ENCODE data around the gene GPR173. TPM values are rescaled to one million over a fixed set of nuclear protein-coding genes. Genes with fewer than 3 reads are reported as not detected.
A peak's percentile ranks its signal among the peaks of the same experiment; 100 is the strongest.

Gene GPR173, protein sequence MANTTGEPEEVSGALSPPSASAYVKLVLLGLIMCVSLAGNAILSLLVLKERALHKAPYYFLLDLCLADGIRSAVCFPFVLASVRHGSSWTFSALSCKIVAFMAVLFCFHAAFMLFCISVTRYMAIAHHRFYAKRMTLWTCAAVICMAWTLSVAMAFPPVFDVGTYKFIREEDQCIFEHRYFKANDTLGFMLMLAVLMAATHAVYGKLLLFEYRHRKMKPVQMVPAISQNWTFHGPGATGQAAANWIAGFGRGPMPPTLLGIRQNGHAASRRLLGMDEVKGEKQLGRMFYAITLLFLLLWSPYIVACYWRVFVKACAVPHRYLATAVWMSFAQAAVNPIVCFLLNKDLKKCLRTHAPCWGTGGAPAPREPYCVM
- total RNA-seq = 0.50 TPM
- long read RNA-seq = 0 reads

DNA sequence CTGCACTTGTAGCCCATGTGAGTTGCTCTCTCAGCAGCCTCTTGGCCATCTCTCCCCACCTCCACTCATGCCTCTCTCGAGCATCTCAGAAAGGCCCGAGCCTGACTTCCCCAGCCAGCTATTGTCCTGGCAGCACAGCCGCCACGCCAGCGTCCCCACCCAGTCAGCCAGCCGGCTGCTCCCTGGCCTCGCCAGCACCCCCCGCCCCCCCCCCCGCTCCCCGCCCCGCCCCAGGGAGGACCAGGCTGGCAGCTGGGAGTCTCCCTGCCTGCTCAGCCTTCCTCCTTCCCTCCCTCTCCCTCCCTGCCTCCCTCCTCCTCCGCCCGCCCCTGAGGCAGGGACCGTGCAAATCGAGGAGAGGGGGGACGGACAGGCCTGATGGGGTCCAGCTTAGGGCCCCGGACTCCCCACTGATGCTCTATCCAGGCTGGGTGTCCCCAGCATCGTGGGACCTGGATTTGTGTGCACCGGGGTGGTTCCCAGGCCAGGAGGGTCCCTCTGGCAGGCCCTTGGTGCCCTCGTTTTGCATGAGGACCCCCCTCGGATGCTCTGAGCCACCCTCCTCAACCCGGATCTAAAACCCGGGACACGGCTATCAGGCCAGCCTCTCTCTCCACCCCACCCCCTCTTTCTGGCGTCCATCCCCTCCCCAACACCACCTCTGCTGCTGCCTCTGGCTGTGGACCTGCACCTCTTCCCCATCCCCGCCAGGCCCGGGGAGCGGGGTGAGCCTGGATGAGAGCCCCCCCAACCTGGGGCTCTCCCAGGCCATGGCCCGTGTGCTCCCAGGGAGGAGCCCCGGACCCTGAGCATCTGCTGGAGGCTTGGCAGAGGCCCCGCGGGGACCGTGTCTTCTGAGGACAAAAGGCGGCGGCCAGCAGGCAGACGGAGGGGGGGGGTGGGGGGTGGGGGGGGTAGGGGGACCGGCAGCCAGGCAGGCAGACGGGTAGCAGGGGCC, at the start of gene GPR173:
Gene GPR173, plus strand, starts transcription at position 621 of the 958 bp plus-strand sequence. CDS start 27,833 bp downstream, outside the sequence.
- DNase-seq (peak; percentile 64), ATAC-seq (peak; percentile 97)
- intact Hi-C loops (cut with micrococcal nuclease) = no loop called here

DNA sequence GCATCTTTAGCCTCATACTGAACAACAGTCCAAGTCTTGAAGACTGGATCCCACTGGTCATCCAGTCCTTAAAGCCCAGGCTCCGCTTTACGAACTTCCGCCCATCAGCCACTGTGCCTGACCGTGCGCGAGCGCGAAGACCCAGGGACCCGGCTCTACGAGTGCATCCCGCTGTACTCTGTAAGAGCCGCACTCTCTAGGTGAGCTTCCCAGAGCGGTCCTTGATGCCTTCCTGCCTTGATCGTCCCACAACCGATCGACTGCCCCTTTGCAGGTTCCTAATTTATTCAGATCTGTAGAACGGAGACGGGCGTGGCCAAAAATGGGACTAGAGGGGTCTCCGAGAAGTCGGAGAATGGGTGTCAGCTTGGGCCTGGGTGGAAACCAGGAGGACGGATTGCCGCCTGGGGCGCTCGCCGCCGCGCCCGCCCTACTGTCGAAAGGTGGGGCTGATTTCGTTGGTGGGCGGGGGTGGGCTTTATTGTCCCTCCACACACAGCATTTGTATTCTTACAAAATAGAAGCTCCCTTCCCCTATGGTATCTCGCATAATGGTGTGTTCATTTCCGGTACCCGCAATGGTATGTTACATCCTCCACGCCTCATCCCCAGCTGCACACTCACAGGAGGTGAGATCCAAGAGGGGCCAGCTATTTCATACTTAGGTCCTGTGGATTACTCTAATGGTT, 48.0 kb upstream of the GPR173 start:
- DNase-seq = no peak
- intact Hi-C loops (cut with micrococcal nuclease) = no loop called here
- no peak for ATAC-seq

GRCh38 chrX:53001958-53002357, 46.6 kb upstream of the GPR173 start:
- intact Hi-C loops (cut with micrococcal nuclease) = no loop called here
- ATAC-seq (no peak), DNase-seq (no peak)

- ATAC-seq (no peak), DNase-seq (no peak)
- intact Hi-C loops (cut with micrococcal nuclease) = no loop called here
Observed at GRCh38 chrX:53003111-53003510, 45.5 kb upstream of the GPR173 start.

DNA sequence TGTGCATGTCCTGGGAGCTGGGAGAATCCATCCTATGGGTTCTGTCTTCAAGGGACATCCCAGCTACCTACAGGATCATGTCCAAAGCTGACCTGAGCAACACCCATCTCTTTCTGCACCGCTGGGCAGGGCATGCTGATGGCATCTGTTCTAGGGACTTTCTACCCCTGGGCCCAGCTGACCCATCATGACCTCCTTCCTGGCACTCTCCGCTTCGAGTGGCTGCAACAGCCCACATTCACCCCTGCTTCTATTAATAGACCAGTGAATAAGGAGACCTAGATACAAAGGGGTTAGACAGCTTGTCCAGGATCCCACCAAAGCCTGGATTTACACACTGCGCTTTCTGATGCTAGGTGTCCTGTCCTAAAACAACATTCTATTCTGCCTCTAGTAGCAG, 44.6 kb upstream of the GPR173 start:
- intact Hi-C loops (cut with micrococcal nuclease) = no loop called here
- ATAC-seq (peak; percentile 75), DNase-seq (no peak)

- intact Hi-C loops (cut with micrococcal nuclease) = no loop called here
- no peak for DNase-seq
- ATAC-seq = no peak
Observed at GRCh38 chrX:53004811-53005210, 43.8 kb upstream of the GPR173 start.

DNA sequence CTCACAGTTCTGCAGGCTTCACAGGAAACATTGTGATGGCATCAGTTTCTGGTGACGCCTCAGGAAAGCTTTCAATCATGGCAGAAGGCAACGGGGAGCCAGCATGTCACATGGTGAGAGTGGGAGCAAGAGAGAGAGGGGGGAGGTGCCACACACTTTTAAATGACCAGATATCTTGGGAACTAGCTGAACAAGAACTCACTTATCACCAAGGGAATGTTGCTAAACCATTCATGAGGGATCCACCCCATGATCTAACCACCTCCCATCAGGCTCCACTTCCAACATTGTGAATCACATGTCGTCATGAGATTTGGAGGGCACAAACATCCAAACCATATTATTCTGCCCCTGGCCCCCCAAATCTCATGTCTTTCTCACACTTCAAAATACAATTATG, 43.3 kb upstream of the GPR173 start:
- intact Hi-C loops (cut with micrococcal nuclease) = no loop called here
- DNase-seq (no peak), ATAC-seq (no peak)

- ATAC-seq (no peak), DNase-seq (no peak)
- intact Hi-C loops (cut with micrococcal nuclease) = no loop called here
Observed at GRCh38 chrX:53009032-53009431, 39.6 kb upstream of the GPR173 start.

- ATAC-seq = no peak
- no peak for DNase-seq
- intact Hi-C loops (cut with micrococcal nuclease) = no loop called here
Observed at GRCh38 chrX:53013291-53013690, 35.3 kb upstream of the GPR173 start.

DNA sequence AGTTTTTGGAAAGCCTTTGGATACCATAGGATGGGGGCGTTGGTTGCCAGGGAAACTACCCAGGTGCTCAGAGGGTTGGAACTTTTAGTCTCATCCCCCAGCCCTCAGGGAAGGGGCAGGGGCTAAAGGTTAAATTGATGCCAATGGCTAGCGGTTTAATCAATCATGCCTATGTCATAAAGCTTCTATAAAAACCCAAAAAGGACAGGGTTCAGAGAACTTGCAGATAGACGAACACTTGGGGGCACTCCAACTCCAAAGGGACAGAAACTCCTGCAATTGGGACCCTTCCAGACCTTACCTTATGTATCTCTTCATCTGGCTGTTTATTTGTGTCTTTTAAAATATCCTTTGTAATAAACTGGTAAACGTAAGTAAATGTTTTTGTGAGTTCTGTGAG, 30.0 kb upstream of the GPR173 start:
- no peak for ATAC-seq
- intact Hi-C loops (cut with micrococcal nuclease) = no loop called here

DNA sequence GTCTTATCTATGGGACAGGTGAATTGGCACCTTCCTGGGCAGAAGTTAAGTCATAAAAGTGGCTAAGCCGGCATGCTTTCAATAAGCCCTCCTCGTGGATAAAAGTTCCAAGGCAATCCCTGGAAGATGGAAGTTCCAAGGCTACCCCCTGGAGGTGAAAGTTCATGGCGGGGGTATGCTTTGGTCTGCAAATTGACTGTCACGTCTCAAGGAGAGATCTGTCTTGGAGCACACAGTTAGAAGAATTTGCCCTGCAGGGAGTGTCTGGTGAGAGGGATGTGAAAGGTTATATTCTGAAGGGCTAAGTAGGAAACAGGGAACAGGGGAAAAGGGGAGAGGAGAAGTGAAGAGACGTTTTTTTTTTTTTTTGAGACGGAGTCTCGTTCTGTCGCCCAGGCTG, 26.2 kb upstream of the GPR173 start:
- intact Hi-C loops (cut with micrococcal nuclease) = no loop called here
- DNase-seq = no peak
- ATAC-seq = no peak

More for the DNA sequence above, 30.0 kb upstream of the GPR173 start:
- no peak for DNase-seq

DNA sequence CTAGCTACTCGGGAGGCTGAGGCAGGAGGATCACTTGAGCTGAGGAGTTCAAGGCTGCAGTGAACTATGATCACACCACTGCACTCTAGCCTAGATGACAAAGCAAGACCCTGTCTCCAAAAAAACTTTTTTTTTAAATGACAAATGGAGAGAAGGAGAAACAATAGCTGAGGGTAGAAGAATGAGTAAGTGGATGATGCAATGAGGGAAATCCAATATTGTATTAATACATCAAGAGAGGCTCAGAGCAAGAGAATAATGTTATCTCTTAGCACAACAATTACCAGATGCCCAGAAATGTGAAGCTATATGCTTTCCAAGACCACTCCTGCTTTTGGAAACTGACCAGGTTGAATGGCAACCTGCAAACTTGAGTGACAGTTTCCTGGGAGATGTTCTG, 19.9 kb upstream of the GPR173 start:
- no peak for ATAC-seq
- intact Hi-C loops (cut with micrococcal nuclease) = no loop called here
- no peak for DNase-seq

DNA sequence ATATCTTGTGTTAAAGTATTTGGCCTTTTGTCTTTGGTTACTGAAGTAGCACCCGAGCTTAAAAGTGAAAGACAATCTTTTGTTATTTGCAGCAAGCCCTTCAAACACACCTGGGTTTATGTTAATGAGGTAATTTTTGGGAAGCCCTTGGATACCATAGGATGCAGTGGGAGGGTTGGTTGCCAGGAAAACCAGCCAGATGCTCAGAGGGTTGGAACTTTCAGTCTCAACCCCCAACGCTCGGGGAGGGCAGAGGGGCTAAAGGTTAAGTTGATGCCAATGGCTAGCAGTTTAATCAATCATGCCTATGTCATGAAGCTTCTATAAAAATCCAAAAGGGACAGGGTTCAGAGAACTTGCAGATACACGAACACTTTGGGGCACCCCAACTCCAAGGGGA, 17.2 kb upstream of the GPR173 start:
- DNase-seq (no peak), ATAC-seq (no peak)
- intact Hi-C loops (cut with micrococcal nuclease) = no loop called here

- intact Hi-C loops (cut with micrococcal nuclease) = no loop called here
- DNase-seq = no peak
- no peak for ATAC-seq
Observed at GRCh38 chrX:53036149-53036548, 12.4 kb upstream of the GPR173 start.

- no peak for ATAC-seq
- intact Hi-C loops (cut with micrococcal nuclease) = no loop called here
Observed at GRCh38 chrX:53039236-53039635, 9.4 kb upstream of the GPR173 start.

DNA sequence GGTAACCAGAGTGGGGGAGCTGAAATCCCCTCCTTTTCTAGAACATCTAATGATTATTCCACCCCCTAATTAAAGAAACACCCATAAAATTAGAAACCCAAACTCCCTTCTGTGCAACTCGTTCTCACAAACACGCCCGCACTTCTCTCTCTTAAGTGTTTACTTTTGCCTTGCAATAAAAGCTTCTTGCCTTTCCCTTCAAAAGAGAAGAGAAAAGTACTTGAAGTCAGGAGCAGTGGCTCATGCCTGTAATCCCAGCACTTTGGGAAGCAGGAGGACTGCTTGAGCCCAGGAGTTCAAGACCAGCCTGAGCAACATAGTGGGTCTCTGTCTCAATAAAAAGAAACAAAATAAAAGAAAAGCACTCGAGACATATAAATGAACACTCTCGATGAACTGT, 3.6 kb upstream of the GPR173 start:
- ATAC-seq (no peak), DNase-seq (no peak)
- intact Hi-C loops (cut with micrococcal nuclease) = no loop called here

More at GRCh38 chrX:53039236-53039635, 9.4 kb upstream of the GPR173 start:
- no peak for DNase-seq

DNA sequence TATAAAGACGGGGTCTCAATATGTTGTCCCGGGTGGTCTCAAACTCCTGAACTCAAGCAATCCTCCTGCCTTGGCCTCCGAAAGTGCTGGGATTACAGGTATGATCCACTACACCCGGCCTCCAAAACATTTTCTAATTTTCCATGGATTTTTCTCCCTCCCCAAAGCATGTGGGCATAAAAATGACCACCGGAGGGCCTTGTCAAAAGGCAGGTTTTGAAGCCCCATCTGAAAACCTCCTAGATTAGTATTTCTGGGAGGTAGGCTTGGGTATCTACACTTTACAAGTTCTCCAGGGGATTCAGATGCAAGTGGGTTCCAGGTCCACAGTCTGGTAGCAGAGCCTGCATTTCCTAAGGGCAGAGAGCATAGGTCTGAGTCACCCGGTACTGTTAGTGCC, 1.4 kb upstream of the GPR173 start:
- DNase-seq = no peak
- no peak for ATAC-seq
- intact Hi-C loops (cut with micrococcal nuclease) = no loop called here

DNA sequence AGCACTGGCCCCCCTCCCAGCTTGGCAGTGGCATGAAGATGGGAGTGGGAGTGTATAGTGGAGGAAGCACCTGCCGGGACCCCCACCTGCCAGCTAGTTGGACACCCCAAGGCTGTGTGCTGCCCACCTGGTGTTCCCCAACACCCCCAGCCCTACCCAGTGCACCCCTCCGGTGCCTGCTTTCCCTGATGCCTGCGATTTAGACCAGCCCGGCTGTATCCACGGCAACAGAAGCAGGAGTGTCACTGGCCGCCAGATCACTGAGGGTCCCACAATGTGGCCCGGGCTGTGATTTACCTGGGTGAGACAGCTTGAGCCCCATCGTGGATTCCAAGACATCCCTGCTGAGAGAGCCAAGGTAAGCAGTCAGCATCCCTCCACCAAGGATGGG, 533 bp downstream of the GPR173 start:
- ATAC-seq = no peak
- no peak for DNase-seq
- intact Hi-C loops (cut with micrococcal nuclease) = no loop called here

DNA sequence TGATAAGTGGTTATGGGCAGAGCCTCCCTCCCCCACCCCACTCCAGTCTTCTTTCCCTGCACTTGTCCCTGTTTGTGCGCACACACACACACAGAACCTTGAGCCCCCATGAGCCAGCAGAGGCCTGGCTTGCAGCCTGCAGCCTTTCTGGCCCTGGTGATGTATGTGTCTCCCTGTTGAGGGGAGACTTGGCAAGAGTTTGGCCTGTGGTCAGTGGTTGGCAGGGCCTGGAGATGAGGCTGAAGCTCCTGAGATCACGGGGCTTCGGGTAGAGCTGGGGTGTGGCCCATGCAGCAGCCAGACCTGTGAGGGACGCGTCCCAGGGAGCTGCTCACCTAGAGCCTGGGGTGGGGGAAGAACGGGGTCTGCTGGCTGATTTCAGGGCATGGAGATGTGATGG, 2.3 kb downstream of the GPR173 start:
- no peak for DNase-seq
- intact Hi-C loops (cut with micrococcal nuclease) = no loop called here
- ATAC-seq = no peak

All from left ventricle myocardium superior (tissue), 1 donor.